ENCODE data around the gene KCNJ14. TPM values are rescaled to one million over a fixed set of nuclear protein-coding genes. Genes with fewer than 3 reads are reported as not detected.

Gene KCNJ14
- total RNA-seq, 2 donors from 2014 or later: 2.1 to 4.6 TPM

- no peak overlapping the region for H3K27ac Mint-ChIP-seq
- DNase-seq (ENCODE audit: low spot score) (no peak), ATAC-seq (no peak)
- H3K4me1 Mint-ChIP-seq (ENCODE audit: low read depth in 2 of 2): peaks cover 15 to 16% of the 10 kb centered on the region in 2 donors
- H3K9me3 Mint-ChIP-seq: no peaks in the 10 kb centered on the region
- no peaks in the 10 kb centered on the region for H3K27me3 Mint-ChIP-seq
- H3K36me3 Mint-ChIP-seq: peaks cover 21% of the 10 kb centered on the region
- no peak overlapping the region for H3K4me3 Mint-ChIP-seq
These were observed 2.8 kb upstream of the KCNJ14 start for GRCh38 chr19:48452289-48453190.

DNA sequence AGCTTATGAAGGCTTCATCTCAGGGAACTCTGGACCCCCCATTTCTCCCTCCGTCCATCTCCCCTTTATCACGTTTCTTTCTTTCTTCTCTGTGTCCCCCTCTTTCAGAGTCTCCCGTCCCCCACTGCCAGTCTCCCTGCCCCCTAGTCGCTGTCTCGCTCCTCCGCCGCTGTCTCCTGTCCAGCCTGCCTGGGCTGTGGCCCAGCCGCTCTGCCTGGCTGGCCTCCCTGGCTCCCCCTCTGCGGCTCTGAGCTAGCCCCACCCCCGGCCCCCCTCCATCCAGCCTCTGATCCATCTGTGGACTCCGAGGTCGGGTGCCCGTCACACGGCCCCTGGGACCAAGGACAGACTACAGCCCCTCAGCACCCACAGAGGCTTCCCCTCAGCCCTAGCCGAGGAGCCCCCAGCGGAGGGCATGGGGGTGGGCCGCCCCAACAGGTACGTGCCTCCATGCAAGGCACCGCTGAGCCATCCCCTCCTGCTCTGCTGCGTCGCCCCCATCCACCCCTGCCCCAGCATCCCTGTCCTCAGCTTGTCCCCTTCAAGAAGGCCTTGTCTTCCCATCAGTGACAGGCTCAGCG, 1.1 kb upstream of the KCNJ14 start:
- ATAC-seq (no peak), DNase-seq (ENCODE audit: low spot score) (no peak)
- Mint-ChIP-seq H3K27ac (peak overlapping the region in 1 of 2 donors; percentile 15), H3K9me3 (no peaks in the 10 kb centered on the region), H3K4me1 (ENCODE audit: low read depth in 2 of 2) (peaks cover 7% of the 10 kb centered on the region in 2 donors), H3K36me3 (peaks cover 7% of the 10 kb centered on the region), H3K4me3 (no peak overlapping the region), H3K27me3 (no peaks in the 10 kb centered on the region)

DNA sequence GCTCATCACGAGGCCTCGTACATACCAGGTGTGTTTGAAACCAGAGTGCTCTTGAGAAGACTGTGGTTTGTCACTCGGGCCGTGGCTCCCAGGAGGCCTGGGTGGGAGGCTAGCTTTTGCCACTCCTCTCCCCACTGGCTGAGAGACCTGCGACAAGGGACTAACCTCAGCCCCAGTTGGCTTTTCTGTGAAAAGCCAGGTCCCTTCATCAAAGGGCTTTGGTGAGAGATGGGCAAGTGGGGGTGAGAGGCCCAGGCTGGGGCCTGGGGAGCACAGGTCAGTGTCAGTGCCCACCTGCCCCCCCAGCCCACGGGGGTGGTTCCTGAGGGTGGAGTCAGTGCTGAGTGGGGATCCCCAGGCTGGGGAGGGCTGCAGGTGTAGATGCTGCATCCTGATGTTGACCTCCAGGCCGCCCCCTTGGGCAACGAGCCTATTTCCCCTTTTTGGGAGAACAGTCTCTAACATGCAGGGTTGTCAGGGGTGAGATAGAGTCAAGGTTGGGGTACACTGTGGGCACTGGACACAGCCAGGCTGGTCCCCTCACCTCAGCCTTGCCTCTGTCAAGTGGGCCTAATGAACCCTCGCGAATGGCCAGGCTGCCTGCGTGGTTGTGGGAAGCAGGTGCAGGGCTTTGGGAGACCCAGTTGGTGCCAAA, 661 bp downstream of the KCNJ14 start:
- Mint-ChIP-seq H3K4me3 (no peak overlapping the region), H3K27me3 (no peaks in the 10 kb centered on the region), H3K9me3 (no peaks in the 10 kb centered on the region), H3K36me3 (peaks cover 7% of the 10 kb centered on the region), H3K4me1 (ENCODE audit: low read depth in 2 of 2) (peaks cover 7% of the 10 kb centered on the region in 2 donors), H3K27ac (no peak overlapping the region)
- DNase-seq (ENCODE audit: low spot score) (no peak), ATAC-seq (peak in 1 of 2 donors; percentile 7)

DNA sequence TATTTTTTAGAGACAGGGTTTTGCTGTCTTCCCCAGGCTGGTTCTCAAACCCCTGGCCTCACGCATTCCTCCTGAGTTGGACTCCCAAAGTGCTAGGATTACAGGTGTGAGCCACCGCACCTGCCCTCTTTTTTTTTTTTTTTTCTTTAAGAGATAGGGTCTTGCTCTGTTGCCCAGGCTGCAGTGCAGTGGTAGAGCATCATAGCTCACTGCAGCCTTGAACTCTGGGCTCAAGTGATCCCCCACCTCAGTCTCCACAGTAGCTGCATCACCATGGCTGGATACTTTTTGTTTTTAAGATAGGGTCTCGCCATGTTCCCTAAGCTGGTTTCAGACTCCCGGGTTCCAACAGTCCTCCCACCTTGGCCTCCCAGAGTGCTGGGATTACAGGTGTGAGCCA, 1.5 kb downstream of the KCNJ14 start:
- H3K4me3 Mint-ChIP-seq: no peak overlapping the region
- H3K4me1 Mint-ChIP-seq (ENCODE audit: low read depth in 2 of 2): peaks cover 7% of the 10 kb centered on the region in 2 donors
- no peaks in the 10 kb centered on the region for H3K27me3 Mint-ChIP-seq
- H3K27ac Mint-ChIP-seq: no peak overlapping the region
- DNase-seq (ENCODE audit: low spot score): no peak
- H3K36me3 Mint-ChIP-seq: peaks cover 7% of the 10 kb centered on the region
- ATAC-seq: no peak
- H3K9me3 Mint-ChIP-seq: no peaks in the 10 kb centered on the region

GRCh38 chr19:48458016-48458415, 2.6 kb downstream of the KCNJ14 start:
- no peak for ATAC-seq
- Mint-ChIP-seq H3K9me3 (no peaks in the 10 kb centered on the region), H3K4me1 (ENCODE audit: low read depth in 2 of 2) (peaks cover 7 to 10% of the 10 kb centered on the region in 2 donors), H3K36me3 (peaks cover 7% of the 10 kb centered on the region), H3K27me3 (no peaks in the 10 kb centered on the region), H3K27ac (no peak overlapping the region), H3K4me3 (no peak overlapping the region)
- DNase-seq (ENCODE audit: low spot score): no peak

DNA sequence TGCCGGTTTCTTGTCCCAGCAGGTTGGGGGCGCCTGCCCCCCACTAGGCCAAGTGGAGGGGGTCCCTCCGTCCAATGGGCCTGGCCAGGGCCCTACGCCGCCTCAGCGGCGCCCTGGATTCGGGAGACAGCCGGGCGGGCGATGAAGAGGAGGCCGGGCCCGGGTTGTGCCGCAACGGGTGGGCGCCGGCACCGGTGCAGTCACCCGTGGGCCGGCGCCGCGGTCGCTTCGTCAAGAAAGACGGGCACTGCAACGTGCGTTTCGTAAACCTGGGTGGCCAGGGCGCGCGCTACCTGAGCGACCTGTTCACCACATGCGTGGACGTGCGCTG, 6.2 kb downstream of the KCNJ14 start:
- DNase-seq (ENCODE audit: low spot score) (no peak), ATAC-seq (no peak)
- peaks cover 0 to 7% of the 10 kb centered on the region in 2 donors for H3K4me1 Mint-ChIP-seq (ENCODE audit: low read depth in 2 of 2)
- no peaks in the 10 kb centered on the region for H3K36me3 Mint-ChIP-seq
- H3K4me3 Mint-ChIP-seq: no peak overlapping the region
- no peaks in the 10 kb centered on the region for H3K27me3 Mint-ChIP-seq
- H3K27ac Mint-ChIP-seq: no peak overlapping the region
- H3K9me3 Mint-ChIP-seq: no peaks in the 10 kb centered on the region

GRCh38 chr19:48461982-48462655, 6.7 kb downstream of the KCNJ14 start:
- ATAC-seq: peak in 1 of 2 donors; percentile 11
- Mint-ChIP-seq H3K4me3 (no peak overlapping the region), H3K27me3 (no peaks in the 10 kb centered on the region), H3K36me3 (no peaks in the 10 kb centered on the region), H3K9me3 (no peaks in the 10 kb centered on the region), H3K4me1 (ENCODE audit: low read depth in 2 of 2) (peaks cover 0 to 7% of the 10 kb centered on the region in 2 donors), H3K27ac (no peak overlapping the region)
- DNase-seq (ENCODE audit: low spot score): no peak

GRCh38 chr19:48465215-48465614, 9.8 kb downstream of the KCNJ14 start:
- no peak overlapping the region for H3K4me3 Mint-ChIP-seq
- no peak for DNase-seq (ENCODE audit: low spot score)
- no peak overlapping the region for H3K27ac Mint-ChIP-seq
- H3K9me3 Mint-ChIP-seq: no peaks in the 10 kb centered on the region
- H3K4me1 Mint-ChIP-seq (ENCODE audit: low read depth in 2 of 2): peaks cover 6 to 15% of the 10 kb centered on the region in 2 donors
- no peaks in the 10 kb centered on the region for H3K36me3 Mint-ChIP-seq
- ATAC-seq: no peak
- H3K27me3 Mint-ChIP-seq: no peaks in the 10 kb centered on the region

GRCh38 chr19:48466561-48467325, 11.4 kb downstream of the KCNJ14 start:
- ATAC-seq (no peak), DNase-seq (ENCODE audit: low spot score) (no peak)
- no peak overlapping the region for H3K4me3 Mint-ChIP-seq

GRCh38 chr19:48468772-48469288, 13.5 kb downstream of the KCNJ14 start:
- Mint-ChIP-seq H3K9me3 (no peaks in the 10 kb centered on the region), H3K27me3 (no peaks in the 10 kb centered on the region), H3K4me3 (peak overlapping the region; percentile 94), H3K36me3 (no peaks in the 10 kb centered on the region), H3K27ac (peak overlapping the region; percentile 85 to 89), H3K4me1 (ENCODE audit: low read depth in 2 of 2) (peaks cover 11 to 18% of the 10 kb centered on the region in 2 donors)
- DNase-seq (ENCODE audit: low spot score) (peak; percentile 100), ATAC-seq (peak; percentile 95)

More at GRCh38 chr19:48466561-48467325, 11.4 kb downstream of the KCNJ14 start:
- Mint-ChIP-seq H3K4me1 (ENCODE audit: low read depth in 2 of 2) (peaks cover 11 to 21% of the 10 kb centered on the region in 2 donors), H3K27me3 (no peaks in the 10 kb centered on the region), H3K36me3 (no peaks in the 10 kb centered on the region), H3K9me3 (no peaks in the 10 kb centered on the region), H3K27ac (no peak overlapping the region)

- H3K27ac Mint-ChIP-seq: peak within 1 kb of the TSS; percentile 85 to 89
- no peaks in the 10 kb centered on the region for H3K27me3 Mint-ChIP-seq
- ATAC-seq (peak; percentile 45 to 63), DNase-seq (ENCODE audit: low spot score) (peak; percentile 79)
- no peaks in the 10 kb centered on the region for H3K36me3 Mint-ChIP-seq
- H3K4me1 Mint-ChIP-seq (ENCODE audit: low read depth in 2 of 2): peaks cover 14 to 20% of the 10 kb centered on the region in 2 donors
- no peaks in the 10 kb centered on the region for H3K9me3 Mint-ChIP-seq
- peak within 1 kb of the TSS; percentile 94 for H3K4me3 Mint-ChIP-seq
These were observed 14.0 kb downstream of the KCNJ14 start, which contains the start of gene CYTH2 for GRCh38 chr19:48469289-48469881. CYTH2 (plus strand) TSS chr19:48469369; CDS start chr19:48469508, 139 bp downstream.

DNA sequence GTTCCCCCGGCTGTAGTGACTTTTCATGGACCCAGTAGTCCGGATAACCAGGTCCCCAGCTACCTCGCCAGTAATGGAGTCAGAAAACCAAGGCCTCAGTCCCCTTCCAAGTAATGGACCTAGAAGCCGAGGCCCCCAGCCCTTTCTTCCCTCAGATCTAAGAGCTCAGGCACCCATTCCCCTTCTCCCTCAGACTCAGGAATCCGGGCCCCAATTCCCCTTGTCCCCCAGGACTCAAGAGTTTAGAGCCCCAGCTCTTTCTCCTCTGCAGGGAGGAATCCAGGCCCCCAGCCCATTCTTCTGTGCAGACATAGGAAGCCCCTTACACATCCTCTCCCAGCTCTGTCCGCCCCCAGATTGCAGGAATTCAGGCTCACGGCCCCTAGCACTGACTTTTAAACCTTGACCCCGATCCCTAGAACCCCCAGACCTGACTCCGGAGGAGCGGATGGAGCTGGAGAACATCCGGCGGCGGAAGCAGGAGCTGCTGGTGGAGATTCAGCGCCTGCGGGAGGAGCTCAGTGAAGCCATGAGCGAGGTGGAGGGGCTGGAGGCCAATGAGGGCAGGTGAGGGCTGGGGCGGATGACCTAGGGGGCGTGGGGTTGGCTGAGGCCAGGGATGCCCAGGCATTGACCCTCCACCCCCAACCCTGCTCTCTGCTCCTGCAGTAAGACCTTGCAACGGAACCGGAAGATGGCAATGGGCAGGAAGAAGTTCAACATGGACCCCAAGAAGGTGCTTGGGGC, 14.7 kb downstream of the KCNJ14 start:
- Mint-ChIP-seq H3K27me3 (no peaks in the 10 kb centered on the region), H3K36me3 (no peaks in the 10 kb centered on the region)
- DNase-seq (ENCODE audit: low spot score): no peak

More for the DNA sequence above, 14.7 kb downstream of the KCNJ14 start:
- peak overlapping the region; percentile 94 for H3K4me3 Mint-ChIP-seq
- peaks cover 17 to 25% of the 10 kb centered on the region in 2 donors for H3K4me1 Mint-ChIP-seq (ENCODE audit: low read depth in 2 of 2)
- ATAC-seq: no peak
- no peaks in the 10 kb centered on the region for H3K9me3 Mint-ChIP-seq
- peak overlapping the region in 1 of 2 donors; percentile 85 for H3K27ac Mint-ChIP-seq
